HK-2 (cell line): ENCODE results near the gene AIF1.

ENCODE experiments used
- DNase-seq: peaks from one replicate; pipeline ENCODE4 v3.0.0-alpha.2; 2018; ENCODE audit not compliant: unreplicated experiment

AIF1 gene

DNA sequence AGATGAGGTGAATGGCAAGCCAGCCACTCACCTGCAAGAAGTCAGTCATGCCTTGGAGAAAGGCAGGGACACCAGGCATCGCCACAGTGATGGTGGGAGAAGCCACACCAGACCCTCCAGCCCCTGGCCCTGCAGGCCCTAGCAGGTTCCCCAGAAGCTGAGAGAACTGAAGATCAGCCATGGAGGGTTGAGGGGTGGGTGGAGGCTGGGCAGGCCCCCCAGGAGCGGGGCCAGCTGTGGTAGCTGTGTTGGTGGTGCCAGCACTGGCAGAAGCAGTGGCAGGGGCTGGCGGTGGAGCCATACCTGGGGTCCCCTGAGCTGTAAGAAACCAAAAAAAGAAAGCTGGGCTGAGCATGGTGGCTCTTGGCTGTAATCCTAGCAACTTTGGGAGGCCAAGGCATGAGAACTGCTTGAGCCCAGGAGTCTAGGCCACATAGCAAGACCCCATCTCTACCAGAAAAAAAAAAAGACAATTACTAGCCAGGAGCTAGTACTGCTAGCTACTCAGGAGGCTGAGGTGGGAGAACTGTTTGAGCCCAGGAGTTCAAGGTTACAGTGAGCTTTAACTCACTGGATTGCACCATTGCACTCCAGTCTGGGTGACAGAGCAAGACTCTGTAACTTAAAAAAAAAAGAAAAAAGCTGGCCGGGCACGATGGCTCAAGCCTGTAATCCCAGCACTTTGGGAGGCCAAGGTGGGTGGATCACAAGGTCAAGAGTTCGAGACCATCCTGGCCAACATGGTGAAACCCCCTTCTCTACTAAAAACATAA, 27.9 kb downstream of the AIF1 start:
- no peak for DNase-seq

DNA sequence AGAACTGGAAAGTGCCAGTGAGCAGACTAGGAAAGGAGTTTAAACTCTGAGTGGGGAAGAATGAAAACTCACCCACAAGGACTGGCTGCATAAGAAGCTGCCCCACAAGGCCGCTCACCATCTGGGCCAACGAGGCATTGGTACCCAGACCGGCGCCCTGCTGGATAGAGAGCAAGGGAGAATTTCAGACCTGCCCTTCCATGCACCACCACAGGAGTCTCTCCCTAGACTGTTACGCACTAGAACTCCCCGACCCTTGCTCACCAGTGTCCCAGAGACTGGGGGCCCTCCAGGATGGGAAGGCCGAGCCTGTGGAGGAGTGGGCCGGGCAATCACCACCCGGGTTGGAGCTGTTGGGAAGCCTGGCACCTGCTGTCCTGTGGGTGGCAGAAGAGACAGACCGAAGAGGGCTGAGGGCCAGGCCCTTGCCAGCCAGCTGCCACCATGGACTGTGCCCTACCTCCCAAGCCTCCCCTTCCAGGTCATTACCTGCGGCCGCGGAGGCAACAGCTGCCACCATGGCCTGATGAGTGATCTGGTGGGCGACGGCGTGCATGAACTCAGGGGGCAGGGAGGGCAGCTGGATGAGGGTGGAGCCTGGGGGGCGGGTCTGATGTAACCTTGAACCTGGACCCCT, 28.9 kb downstream of the AIF1 start:
- DNase-seq = no peak

DNA sequence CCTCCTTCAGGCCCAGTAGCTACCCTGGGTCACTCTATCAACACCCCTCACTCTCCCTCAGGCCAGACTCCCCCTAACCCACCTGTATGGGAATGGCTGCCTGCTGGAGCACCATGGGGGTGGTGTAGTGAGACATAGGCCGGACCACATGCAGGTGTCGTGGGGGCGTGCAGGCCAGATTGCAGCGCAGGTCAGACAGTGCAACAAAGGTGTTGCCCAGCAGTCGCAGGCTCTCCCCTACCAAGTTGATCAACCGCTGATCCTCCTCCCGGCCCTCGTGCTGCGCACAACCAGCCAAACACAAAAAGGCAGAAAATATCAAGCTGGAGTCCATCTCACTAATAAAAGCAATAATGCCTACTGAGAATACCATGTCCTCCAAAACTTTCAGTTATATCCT, 30.3 kb downstream of the AIF1 start:
- DNase-seq = no peak

DNA sequence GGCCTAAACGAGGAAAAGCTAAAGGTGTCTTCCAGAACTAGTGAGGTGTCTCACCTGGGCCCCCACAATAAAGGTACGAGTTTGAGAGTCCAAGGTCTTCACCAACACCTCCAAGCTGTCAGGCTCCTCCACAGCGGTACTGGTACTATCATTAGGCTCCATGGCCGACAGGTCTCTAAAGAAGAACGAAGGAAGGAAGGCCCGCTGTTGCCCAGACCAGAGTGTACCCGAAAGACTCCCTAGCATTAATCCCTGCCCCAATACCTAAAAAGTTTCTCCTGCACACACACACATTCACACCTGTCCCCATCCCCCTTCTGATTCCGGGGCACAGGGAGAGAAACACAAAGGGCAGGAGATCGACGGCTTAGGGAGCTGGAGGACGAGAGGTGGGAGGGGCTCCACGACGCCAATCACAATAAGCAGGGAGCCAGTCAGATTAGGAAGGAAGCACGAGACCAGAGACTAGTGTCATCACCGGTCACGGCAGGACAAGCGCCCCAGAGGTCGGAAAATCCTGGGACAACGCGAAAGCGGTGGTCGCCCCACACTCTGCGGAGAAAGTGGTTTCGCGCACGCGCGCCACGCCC, 36.7 kb downstream of the AIF1 start:
- no peak for DNase-seq

DNA sequence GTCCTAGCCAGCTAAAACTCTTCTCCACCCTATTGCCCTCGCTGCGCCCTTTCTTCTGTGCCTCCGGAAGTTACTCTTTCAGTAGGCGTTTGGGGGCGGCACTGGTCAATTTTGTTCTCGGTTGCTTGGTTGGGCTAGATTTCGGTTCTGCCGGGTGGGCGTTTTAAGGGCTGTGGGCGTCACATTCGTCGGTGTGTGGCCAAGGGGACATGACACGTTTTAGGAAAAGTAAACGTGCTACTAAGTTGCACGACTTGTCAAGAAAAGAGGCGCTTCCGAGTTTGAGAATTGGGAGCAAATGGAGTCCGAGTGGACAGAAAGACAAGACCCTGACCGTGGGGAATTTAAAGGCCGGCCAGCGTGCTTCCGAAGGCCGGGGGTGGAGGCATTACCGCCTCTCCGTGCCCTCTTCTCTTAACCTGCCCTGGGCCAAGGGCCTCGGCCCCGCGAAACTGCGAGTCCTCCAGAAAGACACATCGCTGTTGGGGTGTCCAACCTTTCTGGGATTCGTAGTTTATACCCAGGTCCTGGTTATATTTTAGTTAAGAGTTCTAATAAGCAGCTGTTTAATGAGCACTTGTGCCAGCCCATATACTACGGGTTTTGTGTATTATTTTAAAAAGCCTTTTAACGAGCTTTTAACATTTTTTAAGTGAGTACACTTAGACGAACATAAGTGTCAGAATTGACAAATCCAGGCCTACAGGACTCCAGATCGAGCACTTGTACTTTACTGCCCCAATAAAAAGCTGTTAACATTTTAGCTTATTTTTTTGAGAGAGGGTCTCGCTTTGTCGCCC, 38.1 kb downstream of the AIF1 start:
- peak; percentile 89 for DNase-seq

DNA sequence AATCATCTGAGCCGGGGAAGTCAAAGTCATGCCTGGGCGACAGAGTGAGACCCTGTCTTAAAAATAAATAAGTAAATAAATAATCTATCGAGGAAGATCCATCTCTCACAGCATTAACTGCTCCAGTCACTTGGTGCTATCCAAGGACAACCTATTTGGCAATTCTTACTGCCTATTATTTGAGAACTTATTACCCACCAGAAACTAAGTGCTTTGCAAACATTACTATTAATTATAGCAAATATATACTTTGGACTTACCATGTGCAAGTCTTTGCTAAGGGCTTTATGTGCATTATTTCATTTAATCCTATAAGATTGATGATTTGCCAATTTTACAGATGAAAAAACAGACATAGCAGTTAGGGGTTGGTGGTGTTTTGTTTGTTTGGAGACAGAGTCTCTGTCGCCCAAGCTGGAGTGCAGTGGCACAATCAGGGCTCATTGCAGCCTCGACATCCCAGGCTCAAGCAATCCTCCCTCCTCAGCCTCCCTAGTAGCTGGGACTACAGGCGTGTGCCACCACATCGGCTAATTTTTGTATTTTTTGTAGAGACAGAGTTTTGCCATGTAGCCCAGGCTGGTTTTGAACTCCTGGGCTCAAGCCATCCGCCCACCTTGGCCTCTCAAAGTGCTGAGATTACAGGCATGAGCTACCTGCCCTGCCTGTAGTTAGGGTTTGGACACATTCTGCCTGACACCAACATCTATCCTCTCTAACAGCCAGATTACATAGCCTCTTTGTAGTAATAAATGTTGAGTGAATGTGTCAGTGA, 39.7 kb downstream of the AIF1 start:
- DNase-seq = no peak

DNA sequence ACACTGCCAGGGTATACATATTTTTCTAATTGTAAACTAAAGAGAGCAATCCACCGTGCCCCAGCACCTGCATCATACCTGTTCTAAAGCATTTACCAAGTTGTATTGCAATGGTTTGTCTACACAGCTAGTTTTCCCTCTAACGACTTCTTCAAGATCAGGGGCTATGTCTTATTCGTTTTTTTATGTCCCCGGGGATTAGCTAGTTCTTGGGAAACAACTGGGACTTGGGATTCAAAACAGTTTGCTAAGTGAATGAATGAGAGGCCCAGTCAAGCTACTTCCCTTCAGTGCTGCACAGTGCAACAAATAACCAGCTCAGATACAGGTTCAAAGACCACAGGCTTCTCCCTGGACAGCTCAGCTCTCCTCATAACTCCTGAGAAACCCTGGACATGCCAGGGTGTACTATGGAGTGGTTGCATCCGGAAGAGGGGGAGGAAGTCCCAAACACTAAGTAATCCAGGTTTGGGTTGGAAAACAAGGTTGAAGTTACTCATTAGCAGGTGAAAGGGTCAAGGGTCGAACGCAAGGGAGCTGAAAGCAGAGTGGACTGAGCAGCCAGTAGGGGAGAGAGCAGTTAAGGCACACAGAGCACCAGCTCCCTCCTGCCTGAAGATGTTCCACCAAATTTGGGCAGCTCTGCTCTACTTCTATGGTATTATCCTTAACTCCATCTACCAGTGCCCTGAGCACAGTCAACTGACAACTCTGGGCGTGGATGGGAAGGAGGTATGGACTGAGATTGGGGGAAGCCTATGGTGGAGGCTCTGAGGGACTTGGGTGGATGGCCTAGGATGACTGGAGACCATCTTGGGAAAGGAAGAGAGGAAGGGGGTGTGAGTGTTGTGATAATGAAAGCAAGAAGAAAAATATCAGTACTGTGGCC, 40.6 kb downstream of the AIF1 start, which contains the start of gene APOM:
TSS of gene APOM (plus strand) at position 546 of the 889 bp plus-strand sequence. CDS start at position 619, 73 bp downstream.
- no peak for DNase-seq

DNA sequence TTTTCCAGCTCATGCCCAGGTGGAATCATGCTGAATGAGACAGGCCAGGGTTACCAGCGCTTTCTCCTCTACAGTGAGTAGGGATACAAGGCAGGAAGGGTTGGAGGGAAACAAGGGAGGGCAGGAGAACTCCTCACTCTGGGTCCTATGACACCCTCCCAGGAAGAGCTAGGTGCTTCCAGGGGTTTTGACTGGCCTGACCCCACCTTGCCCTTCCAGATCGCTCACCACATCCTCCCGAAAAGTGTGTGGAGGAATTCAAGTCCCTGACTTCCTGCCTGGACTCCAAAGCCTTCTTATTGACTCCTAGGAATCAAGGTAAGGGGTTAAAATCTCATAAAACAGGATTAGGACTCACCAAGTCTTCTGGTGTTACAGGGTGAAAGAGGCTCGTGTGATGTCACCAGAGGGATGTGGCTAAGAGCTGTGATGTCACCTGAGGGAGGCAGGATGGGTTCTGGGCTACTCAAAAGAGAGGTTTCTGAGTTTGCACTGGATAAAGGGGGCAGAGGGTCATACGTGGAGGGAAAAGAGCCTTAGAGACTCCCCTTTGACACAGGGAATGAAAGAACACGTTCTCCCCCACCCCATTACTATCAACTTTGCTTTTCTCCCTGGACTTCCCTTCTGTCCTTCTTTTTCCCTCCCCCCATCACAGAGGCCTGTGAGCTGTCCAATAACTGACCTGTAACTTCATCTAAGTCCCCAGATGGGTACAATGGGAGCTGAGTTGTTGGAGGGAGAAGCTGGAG, 42.5 kb downstream of the AIF1 start:
- DNase-seq = no peak

DNA sequence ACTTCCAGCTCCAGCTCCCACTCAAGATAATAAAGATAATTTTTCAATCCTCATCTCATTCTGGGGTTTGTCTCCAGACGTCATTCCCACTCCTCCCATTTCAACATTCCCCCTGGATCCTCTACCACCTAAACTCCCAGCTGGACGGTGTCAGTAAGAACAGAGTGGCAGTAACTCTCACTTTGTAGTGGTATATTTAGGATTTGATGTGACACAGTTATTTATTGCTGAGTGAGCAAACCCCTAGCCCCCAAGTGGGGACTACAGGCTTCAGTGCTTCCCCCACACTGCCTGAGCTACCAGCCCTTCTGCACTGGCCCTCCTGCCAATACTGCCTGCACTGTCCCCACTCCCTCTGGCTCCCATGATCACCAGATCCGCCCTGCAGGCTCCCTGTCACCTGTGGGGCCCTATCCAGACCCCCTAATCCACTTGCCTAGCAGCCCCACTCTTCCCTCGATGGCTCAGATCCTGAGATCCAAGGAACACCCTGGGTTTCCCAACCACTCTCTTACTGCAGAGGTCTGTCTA, 43.2 kb downstream of the AIF1 start:
- DNase-seq = no peak

DNA sequence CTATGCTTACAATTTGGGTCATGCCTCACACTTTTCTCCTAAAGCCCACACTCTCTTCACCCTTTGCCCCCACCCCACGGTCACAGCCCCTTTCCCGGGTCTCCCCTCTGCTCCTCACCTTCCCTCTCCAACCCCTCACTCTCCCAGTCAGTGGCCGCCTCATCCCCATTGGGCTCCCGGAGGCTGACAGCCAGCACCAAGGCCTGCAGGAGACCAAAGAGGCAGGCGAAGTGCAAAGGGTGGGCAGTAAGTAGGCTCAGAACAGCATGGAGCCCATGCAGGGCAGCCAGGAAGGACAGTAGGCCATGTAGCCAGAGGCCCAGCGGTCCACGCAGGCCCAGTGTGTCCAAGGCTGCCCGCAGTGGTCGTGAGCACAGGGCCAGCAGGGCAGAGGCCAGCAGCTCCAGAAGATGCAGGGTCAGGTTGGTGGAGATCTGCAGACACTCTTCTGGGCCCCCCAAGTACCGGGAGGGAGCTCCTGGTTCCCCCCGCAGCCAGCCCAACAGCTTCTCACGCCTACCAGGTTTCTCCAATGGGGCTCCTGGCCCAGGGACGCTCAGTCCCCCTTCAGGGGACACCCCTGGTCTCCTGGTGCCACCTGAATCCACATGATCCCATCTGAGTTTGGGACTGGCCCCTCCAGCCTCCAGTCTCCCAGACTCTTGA, 44.1 kb downstream of the AIF1 start:
- no peak for DNase-seq

DNA sequence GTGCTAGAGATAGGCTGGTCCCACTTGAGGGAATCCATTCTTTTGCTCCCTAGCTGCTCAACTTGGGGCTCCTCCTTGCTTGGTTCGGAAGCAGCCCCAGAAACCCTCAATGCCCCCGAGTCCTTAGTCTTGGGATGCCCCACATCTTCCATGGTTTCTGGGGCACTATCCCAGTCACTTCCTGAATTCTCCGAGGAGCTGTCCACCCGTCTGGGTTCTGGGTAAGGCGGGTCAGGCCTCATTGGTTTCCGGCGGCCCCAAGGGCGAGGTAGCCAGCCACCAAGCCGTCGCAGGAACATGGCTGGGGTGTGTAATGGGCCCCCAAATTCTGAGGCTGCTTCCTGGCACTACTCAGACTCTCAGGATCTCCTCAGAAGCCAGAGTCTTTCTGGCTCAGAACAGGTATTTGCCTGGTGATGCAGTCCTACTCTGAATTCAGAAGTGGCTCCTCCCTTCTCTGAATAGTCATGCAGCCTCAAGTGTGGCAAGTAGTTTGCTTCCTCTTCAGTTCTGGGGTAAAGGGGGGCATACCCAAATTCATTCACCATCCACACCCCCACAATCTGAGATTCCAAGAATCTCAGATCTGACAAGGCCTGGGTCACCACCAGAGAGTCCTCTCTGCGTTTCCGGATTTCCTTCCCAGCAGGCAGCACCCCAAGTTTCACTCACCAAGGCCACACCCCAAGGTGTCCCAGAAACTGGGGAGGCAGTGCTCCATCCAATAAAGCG, 44.8 kb downstream of the AIF1 start:
- DNase-seq = no peak

DNA sequence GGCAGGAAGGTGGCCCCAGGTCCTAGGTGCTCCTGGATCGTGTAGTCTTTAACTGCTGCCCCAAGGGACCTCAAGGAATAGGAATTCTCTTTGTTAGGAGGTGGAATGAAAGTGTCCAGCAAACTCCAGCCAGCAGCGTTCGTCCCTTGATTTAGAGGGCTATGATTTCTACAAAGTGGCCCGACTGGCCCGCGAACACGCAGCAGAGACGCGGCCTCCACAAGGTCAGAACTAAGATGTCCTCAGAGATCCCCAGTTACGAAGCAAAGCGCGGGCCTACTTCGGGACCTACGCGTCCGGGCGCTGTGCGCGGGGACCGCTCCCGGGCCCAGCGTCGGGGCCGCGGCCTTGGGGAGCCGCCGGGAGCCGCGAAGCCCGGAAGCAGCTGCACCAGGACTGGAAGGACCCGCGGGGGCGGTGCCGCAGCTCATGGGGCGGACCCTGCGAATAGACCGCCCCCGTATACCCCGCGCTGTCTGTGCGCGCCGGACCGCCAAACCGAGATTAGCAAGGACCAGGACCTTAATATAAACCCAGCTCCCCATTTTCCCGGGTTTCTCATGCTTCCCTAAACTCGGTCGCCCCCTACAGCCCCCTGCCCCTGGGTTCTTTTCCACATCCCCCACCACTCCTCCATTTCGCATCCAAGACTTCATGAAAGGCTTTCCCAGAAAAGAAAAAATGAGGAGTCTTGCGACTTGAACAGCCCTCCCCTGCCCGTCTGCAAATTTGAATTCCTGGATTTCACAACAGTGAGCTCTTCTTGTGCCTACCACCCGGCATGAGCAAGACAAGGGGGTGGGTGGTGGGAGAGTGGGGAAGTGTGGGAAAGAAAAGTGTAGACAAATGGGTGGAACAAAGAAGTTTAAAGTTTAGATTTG, 45.6 kb downstream of the AIF1 start, which contains the start of gene C6orf47:
TSS of gene C6orf47 (minus strand) at position 398 of the 881 bp plus-strand sequence. CDS start 831 bp downstream, outside the sequence.
- DNase-seq = peak; percentile 86

DNA sequence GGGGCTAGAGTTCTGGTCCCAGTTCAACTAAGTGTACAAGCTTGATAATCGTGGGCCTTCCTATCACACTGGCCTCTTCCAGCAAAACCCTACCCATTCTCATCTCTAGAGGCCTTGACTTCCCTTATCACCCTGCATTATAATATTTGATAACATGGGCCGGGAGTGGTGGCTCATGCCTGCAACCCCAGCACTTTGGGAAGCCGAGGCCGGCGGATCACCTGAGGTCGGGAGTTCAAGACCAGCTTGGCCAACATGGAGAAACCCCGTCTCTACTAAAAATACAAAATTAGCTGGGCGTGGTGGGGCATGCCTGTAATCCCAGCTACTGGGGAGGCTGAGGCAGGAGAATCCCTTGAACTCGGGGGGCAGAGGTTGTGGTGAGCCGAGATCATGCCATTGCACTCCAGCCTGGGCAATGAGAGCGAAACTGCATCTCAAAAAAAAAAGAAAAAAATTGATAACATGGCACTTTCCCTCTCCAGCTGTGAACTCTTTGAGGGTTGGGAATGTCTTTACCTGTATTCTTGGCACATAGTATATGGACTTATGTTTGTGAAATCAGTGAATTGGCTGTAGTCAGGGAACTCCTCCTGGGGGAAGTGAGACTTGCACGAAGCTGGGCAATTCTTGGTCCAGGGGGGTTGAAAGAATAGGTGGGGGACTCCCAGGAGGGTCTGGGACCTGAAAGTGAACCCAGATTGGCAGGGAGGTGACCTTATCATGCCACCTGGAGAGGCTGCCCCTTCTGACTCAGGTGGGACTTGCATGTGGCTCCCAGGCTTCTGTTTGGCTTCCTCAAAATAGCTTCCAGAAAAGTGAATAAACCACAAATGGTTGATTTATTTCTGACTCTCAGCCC, 46.5 kb downstream of the AIF1 start:
- DNase-seq = no peak

DNA sequence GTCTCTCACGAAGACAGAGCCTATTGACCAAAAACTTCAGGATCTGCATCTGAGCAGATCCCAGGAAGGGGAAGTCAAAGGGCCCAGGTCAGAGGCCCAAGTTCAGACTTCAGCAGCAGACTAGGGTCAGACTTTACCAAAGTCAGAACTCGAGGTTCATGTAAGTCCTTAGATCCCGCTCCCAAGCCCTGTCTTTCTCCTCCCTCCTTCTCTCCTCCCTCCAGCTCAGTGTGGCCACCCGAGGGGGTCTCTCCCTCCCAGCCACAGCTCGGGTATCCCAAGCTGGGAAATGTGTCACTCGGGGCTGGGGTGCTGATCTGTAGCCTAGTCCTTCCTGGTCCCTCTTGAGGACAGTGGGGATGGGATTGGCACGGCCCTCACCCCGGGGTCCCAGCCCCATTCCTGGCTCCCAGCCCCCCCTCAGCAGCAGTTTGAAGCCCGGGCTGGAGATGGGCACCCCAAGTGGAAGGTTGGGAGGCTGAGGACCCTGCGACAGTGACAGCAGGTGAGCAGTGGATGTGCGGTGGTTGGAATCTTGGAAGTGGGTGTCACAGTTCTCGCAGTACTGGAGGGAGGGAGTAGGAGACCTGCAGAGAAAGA, 47.2 kb downstream of the AIF1 start:
- no peak for DNase-seq

DNA sequence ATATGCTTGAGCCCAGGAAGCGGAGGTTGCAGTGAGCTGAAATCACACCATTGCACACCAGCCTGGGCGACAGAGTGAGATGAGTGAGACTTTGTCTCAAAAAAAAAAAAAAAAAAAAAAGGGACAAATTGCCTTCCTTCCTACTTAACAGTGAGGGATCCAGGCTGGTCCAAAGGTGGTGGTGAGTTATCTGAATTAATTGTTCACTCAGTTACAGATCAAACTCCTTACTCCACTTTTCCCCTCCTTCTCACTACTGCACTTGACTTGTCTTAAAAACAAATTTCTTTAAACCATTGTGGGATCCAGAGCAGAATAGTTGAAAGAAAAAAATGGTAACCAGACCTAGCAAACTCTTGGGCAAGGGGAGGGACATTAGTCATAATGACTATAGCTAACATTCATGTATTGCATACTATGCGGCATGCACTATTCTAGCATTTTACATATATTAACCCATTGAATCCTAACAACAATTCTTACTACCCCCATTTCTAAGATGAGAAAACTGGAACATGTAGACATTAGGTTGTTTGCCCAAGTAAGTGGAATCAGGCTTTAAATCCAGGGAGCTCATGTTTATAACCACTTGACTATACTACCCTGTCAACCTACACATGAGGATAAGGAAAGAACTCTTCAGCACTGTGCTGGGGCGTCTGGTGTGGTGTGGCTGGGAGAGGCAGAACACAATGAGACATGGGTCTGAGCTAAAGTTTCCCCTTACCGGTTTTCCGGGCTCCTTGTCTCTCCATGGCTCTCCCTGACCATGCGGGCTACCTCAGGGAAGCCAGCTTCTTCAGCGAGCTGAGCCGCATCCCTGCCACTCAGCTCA, 48.3 kb downstream of the AIF1 start:
- DNase-seq = no peak
